ENCODE results near the gene SERPINE2.

SERPINE2 gene

DNA sequence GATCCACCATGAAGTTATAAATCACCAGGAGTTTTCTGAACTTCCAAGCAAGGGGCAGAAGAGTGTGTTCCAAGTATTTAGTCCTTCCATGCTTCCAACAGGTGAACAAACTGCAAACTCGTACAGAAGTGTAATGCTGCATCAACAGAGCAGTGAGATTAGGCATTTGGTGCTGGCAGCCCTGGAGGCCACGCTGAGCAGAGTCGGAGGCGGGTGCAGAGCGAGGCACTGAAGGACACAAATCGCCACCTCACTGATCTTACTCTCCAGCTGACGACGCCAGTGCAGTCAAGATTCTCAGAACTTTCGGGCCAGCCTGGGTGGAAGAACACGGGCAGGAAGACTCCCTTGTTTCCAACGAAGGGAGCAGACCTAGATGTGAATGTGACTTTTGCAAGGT lies 39.2 kb downstream of the SERPINE2 start:
- TF ChIP-seq, protein P1, sequence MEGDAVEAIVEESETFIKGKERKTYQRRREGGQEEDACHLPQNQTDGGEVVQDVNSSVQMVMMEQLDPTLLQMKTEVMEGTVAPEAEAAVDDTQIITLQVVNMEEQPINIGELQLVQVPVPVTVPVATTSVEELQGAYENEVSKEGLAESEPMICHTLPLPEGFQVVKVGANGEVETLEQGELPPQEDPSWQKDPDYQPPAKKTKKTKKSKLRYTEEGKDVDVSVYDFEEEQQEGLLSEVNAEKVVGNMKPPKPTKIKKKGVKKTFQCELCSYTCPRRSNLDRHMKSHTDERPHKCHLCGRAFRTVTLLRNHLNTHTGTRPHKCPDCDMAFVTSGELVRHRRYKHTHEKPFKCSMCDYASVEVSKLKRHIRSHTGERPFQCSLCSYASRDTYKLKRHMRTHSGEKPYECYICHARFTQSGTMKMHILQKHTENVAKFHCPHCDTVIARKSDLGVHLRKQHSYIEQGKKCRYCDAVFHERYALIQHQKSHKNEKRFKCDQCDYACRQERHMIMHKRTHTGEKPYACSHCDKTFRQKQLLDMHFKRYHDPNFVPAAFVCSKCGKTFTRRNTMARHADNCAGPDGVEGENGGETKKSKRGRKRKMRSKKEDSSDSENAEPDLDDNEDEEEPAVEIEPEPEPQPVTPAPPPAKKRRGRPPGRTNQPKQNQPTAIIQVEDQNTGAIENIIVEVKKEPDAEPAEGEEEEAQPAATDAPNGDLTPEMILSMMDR (IDR thresholded peaks at IDR 0.05; ENCODE audit: extremely low read depth, missing control alignments) = no peak
- DNase-seq (ENCODE audit: low spot score) = no peak

DNA sequence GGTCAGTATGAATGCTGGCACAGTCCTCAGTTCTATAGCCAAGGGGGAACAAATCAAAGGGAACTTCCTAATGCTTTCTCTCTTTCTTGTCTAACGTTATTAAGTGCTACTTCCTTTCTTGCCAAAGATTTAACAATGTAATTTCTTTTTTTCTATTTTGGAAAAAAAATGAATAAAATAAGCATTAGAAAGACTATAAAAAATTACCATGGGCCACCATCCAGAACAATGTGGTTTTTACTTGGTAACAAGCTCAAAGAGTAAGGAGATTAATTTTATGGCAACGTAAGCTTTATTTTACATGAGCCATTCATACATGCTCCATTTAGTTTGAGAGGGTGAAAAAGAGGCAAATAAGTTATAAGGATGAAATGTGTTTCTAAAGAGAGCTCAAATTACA lies 40.1 kb downstream of the SERPINE2 start:
- TF ChIP-seq, protein P1 (IDR thresholded peaks at IDR 0.05; ENCODE audit: extremely low read depth, missing control alignments) = no peak
- no peak for DNase-seq (ENCODE audit: low spot score)

- no peak for DNase-seq (ENCODE audit: low spot score)
- TF ChIP-seq, protein P1 (IDR thresholded peaks at IDR 0.05; ENCODE audit: extremely low read depth, missing control alignments) = no peak
These were observed 41.1 kb downstream of the SERPINE2 start for GRCh38 chr2:223997938-223998337.

GRCh38 chr2:223996391-223996790 lies 42.7 kb downstream of the SERPINE2 start:
- TF ChIP-seq, protein P1 (IDR thresholded peaks at IDR 0.05; ENCODE audit: extremely low read depth, missing control alignments) = no peak
- DNase-seq (ENCODE audit: low spot score) = no peak

DNA sequence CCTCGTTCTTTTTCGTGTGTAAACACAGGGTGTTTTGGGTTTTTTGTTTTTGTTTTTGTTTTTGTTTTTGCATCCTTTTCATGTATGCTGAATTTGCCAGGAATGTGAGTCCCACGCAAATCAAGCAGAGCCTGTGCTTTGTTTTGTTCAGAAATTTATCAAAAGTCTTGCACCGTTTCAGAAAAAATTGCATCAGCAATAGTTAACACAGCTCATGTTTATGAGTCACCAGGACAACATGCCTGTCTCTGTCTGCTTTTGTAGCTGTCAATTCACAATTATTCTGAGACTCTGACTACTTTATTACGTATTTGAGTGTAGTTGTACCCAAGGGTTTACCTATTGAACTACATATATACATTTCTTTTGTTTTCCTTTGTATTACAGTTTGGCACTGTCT lies 43.5 kb downstream of the SERPINE2 start:
- DNase-seq (ENCODE audit: low spot score) = no peak
- TF ChIP-seq, protein P1 (IDR thresholded peaks at IDR 0.05; ENCODE audit: extremely low read depth, missing control alignments) = no peak

- TF ChIP-seq, protein P1 (IDR thresholded peaks at IDR 0.05; ENCODE audit: extremely low read depth, missing control alignments) = no peak
- no peak for DNase-seq (ENCODE audit: low spot score)
These were observed 44.4 kb downstream of the SERPINE2 start for GRCh38 chr2:223994562-223995162.

GRCh38 chr2:223993634-223994232 lies 45.4 kb downstream of the SERPINE2 start:
- TF ChIP-seq, protein P1 (IDR thresholded peaks at IDR 0.05; ENCODE audit: extremely low read depth, missing control alignments) = peak; percentile 75
- DNase-seq (ENCODE audit: low spot score) = peak; percentile 66

Measured in GM20000 (cell line).